HG02588 (cell line): ENCODE results near the gene CASP12.

Source experiments
- ATAC-seq: cut with Tn5 transposase; IDR thresholded peaks from one replicate; pipeline ENCODE4 v1.9.1; 2021; ENCODE audit warnings: mild to moderate bottlenecking, moderate library complexity; ENCODE audit not compliant: unreplicated experiment

The CASP12 gene

GRCh38 chr11:104841185-104841584 lies 57.1 kb downstream of the CASP12 start:
- no peak for ATAC-seq

GRCh38 chr11:104837969-104838639 lies 60.2 kb downstream of the CASP12 start:
- ATAC-seq = no peak

GRCh38 chr11:104836691-104837090 lies 61.6 kb downstream of the CASP12 start:
- no peak for ATAC-seq
